ENCODE data around the gene ATRIP.

DNA sequence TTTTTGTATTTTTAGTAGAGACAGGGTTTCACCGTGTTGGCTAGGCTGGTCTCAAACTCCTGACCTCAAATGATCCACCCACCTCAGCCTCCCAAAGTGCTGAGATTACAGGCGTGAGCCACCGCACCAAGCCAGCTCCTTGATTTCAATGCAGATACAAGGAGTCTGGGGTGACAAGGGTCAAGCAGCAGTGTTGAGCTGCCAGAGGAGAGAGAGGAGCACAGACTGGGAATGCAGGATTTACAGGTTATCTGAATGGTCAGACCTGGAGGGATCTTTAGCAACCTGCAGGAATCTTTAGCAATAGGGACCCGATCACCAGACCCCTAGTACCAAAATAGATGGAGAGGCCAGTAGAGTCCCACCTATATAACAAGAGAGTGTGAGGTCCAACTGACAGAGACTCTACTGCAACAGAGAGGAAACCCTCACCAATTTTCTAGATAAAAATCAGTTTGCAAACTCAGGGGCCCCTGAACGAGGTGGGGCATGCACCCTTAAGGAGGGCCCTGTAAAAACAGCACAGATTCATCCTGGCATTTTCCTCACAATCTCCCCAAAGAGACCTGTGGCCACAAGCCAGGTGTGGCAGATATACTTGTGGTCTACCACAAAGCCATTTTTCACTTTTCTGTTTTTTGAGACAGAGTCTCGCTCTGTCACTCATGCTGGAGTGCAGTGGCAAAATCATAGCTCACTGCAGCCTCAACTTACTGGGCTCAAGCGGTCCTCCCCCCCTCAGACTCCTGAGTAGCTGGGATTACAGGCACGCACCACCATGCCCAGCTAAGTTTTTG lies 68.1 kb downstream of the ATRIP start:
- TF ChIP-seq SMC3 (IDR thresholded peaks at IDR 0.05) (no peak), CEBPB (IDR thresholded peaks at IDR 0.05) (no peak), TP53 (CRISPR knock-in tag; IDR thresholded peaks at IDR 0.05) (no peak), CBX8 (IDR thresholded peaks at IDR 0.05) (no peak), MYC (IDR thresholded peaks at IDR 0.05; ENCODE audit: borderline replicate concordance, low read length) (no peak), POLR2A (IDR thresholded peaks at IDR 0.05; ENCODE audit: low read length) (no peak), ELK1 (IDR thresholded peaks at IDR 0.05; ENCODE audit: low read depth, low read length) (no peak), KDM1A (IDR thresholded peaks at IDR 0.05; ENCODE audit: low read depth) (no peak), REST (IDR thresholded peaks at IDR 0.05) (no peak), EP300 (IDR thresholded peaks at IDR 0.05) (no peak)
- TF ChIP-seq, protein P1, sequence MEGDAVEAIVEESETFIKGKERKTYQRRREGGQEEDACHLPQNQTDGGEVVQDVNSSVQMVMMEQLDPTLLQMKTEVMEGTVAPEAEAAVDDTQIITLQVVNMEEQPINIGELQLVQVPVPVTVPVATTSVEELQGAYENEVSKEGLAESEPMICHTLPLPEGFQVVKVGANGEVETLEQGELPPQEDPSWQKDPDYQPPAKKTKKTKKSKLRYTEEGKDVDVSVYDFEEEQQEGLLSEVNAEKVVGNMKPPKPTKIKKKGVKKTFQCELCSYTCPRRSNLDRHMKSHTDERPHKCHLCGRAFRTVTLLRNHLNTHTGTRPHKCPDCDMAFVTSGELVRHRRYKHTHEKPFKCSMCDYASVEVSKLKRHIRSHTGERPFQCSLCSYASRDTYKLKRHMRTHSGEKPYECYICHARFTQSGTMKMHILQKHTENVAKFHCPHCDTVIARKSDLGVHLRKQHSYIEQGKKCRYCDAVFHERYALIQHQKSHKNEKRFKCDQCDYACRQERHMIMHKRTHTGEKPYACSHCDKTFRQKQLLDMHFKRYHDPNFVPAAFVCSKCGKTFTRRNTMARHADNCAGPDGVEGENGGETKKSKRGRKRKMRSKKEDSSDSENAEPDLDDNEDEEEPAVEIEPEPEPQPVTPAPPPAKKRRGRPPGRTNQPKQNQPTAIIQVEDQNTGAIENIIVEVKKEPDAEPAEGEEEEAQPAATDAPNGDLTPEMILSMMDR (IDR thresholded peaks at IDR 0.05), result no peak
- TF ChIP-seq, protein P2, sequence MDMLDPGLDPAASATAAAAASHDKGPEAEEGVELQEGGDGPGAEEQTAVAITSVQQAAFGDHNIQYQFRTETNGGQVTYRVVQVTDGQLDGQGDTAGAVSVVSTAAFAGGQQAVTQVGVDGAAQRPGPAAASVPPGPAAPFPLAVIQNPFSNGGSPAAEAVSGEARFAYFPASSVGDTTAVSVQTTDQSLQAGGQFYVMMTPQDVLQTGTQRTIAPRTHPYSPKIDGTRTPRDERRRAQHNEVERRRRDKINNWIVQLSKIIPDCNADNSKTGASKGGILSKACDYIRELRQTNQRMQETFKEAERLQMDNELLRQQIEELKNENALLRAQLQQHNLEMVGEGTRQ (IDR thresholded peaks at IDR 0.05), result no peak

Measured in A549 (cell line).